Astrocyte of the spinal cord (primary cell): ENCODE data around the gene GRM3.

Experiments
- DNase-seq: peaks from one replicate; pipeline ENCODE4 v3.0.0; 2011; ENCODE audit warnings: low read depth, low spot score
- H3K4me3 ChIP-seq: 2 replicates; pipeline ENCODE4 v1.5.1; 2011; ENCODE audit warnings: low read depth, mild to moderate bottlenecking, low read length, moderate library complexity
- CTCF ChIP-seq: IDR thresholded peaks from 2 replicates; pipeline ENCODE4 v1.5.1; 2012; ENCODE audit warnings: low read depth, mild to moderate bottlenecking, low read length, inconsistent platforms
- in situ Hi-C: cut with HindIII; loops from 2 replicates; pipeline ENCODE4 v1.10.0; 2017; ENCODE audit warnings: low sequenced_read_pairs

GRM3 gene

GRCh38 chr7:86762129-86762528 is 118.4 kb downstream of the GRM3 start:
- DNase-seq, result no peak
- no peak for TF ChIP-seq CTCF
- no peak overlapping the region for H3K4me3 ChIP-seq
- in situ Hi-C loops, result no loop called here

GRCh38 chr7:86765931-86766330 is 122.2 kb downstream of the GRM3 start:
- H3K4me3 ChIP-seq, result no peak overlapping the region
- in situ Hi-C loops, result no loop called here
- no peak for DNase-seq
- TF ChIP-seq CTCF, result no peak

- no peak overlapping the region for H3K4me3 ChIP-seq
- no peak for TF ChIP-seq CTCF
- DNase-seq, result no peak
- in situ Hi-C loops, result no loop called here
These were observed 124.7 kb downstream of the GRM3 start for GRCh38 chr7:86768394-86768793.

GRCh38 chr7:86768967-86769760 is 125.5 kb downstream of the GRM3 start:
- in situ Hi-C loops, result no loop called here
- no peak for DNase-seq
- H3K4me3 ChIP-seq, result no peak overlapping the region
- TF ChIP-seq CTCF, result no peak

GRCh38 chr7:86773309-86773708 is 129.6 kb downstream of the GRM3 start:
- in situ Hi-C loops, result no loop called here
- no peak for DNase-seq

GRCh38 chr7:86775203-86775602 is 131.5 kb downstream of the GRM3 start:
- in situ Hi-C loops, result no loop called here
- no peak for DNase-seq
- no peak overlapping the region for H3K4me3 ChIP-seq
- no peak for TF ChIP-seq CTCF

More at GRCh38 chr7:86773309-86773708, 129.6 kb downstream of the GRM3 start:
- no peak overlapping the region for H3K4me3 ChIP-seq
- no peak for TF ChIP-seq CTCF
